Fibroblast of villous mesenchyme (primary cell): ENCODE results near the gene ELOVL7. TPM values are rescaled to one million over a fixed set of nuclear protein-coding genes. Genes with fewer than 3 reads are reported as not detected.
"Not testable (repeated sequence)": the region's sequence is repeated elsewhere in the genome, so short reads cannot be mapped to it uniquely, and the experiment has no call there.

Experiments
- DNase-seq: peaks from one replicate; pipeline ENCODE4 v3.0.0-alpha.2; 2010; ENCODE audit warnings: low read depth
- H3K4me3 ChIP-seq: 2 replicates; pipeline ENCODE4 v1.5.1; 2011; ENCODE audit warnings: low read depth, mild to moderate bottlenecking, low read length
- CTCF ChIP-seq: IDR thresholded peaks from 2 replicates; pipeline ENCODE4 v1.5.1; 2012; ENCODE audit warnings: low read depth, mild to moderate bottlenecking, low read length; ENCODE audit not compliant: insufficient read depth
- total RNA-seq: library from RNA; depleted of rRNA; stranded (reverse); fragments of >200 nt; gene quantifications from 2 replicates; pipeline ENCODE4 v1.2.3, GENCODE V29; 2012

The ELOVL7 gene
- total RNA-seq, 1 donor = under 0.01 TPM

GRCh38 chr5:60719329-60719728 is 124.7 kb downstream of the ELOVL7 start:
- DNase-seq = no peak
- no peak overlapping the region for H3K4me3 ChIP-seq
- no peak for TF ChIP-seq CTCF

- DNase-seq = no peak
- TF ChIP-seq CTCF = no peak
- no peak overlapping the region for H3K4me3 ChIP-seq
These were observed 125.7 kb downstream of the ELOVL7 start for GRCh38 chr5:60718166-60718892.

- DNase-seq = not testable (repeated sequence)
These were observed 128.7 kb downstream of the ELOVL7 start for GRCh38 chr5:60715201-60715928.

GRCh38 chr5:60712950-60713349 is 131.1 kb downstream of the ELOVL7 start:
- H3K4me3 ChIP-seq = no peak overlapping the region
- TF ChIP-seq CTCF = no peak
- no peak for DNase-seq

More at GRCh38 chr5:60715201-60715928, 128.7 kb downstream of the ELOVL7 start:
- H3K4me3 ChIP-seq = not testable (repeated sequence)

- H3K4me3 ChIP-seq, DNase-seq: not testable (repeated sequence)
These were observed 132.2 kb downstream of the ELOVL7 start for GRCh38 chr5:60711892-60712291.

GRCh38 chr5:60710362-60710761 is 133.7 kb downstream of the ELOVL7 start:
- DNase-seq = no peak
- H3K4me3 ChIP-seq = no peak overlapping the region
- TF ChIP-seq CTCF = no peak

- no peak overlapping the region for H3K4me3 ChIP-seq
- no peak for DNase-seq
- TF ChIP-seq CTCF = no peak
These were observed 138.9 kb downstream of the ELOVL7 start for GRCh38 chr5:60705144-60705543.

- DNase-seq = no peak
- no peak overlapping the region for H3K4me3 ChIP-seq
- no peak for TF ChIP-seq CTCF
These were observed 140.1 kb downstream of the ELOVL7 start for GRCh38 chr5:60703944-60704343.
